Uterus (tissue), 4 donors: ENCODE data around the gene KCTD19. TPM values are rescaled to one million over a fixed set of nuclear protein-coding genes. Genes with fewer than 3 reads are reported as not detected.

Experiments
- DNase-seq, 2 donors: peaks; one replicate each; pipeline ENCODE4 v3.0.0-alpha.2; 2019 to 2020
- H3K27ac ChIP-seq, 2 donors: fragments of 200-600 bp; sonication (generic); 1 replicate in 1 of 2; 2 replicates in 1 of 2; pipeline ENCODE4 v1.5.1; 2016 to 2018
- H3K27me3 ChIP-seq, 2 donors: fragments of 200-600 bp; sonication (generic); one replicate each; pipeline ENCODE4 v1.5.1; 2018 to 2019; ENCODE audit warnings: control low read depth in 1 of 2
- H3K36me3 ChIP-seq, 2 donors: fragments of 200-600 bp; sonication (generic); one replicate each; pipeline ENCODE4 v1.5.1; 2019; ENCODE audit warnings: control low read depth in 1 of 2
- H3K4me1 ChIP-seq, 2 donors: fragments of 200-600 bp; sonication (generic); one replicate each; pipeline ENCODE4 v1.5.1; 2018 to 2019; ENCODE audit warnings: control low read depth in 1 of 2
- H3K4me3 ChIP-seq, 2 donors: fragments of 200-600 bp; sonication (generic); 1 replicate in 1 of 2; 2 replicates in 1 of 2; pipeline ENCODE4 v1.5.1; 2018 to 2019; ENCODE audit warnings: mild to moderate bottlenecking in 1 of 2
- H3K9me3 ChIP-seq, 2 donors: fragments of 200-600 bp; sonication (generic); one replicate each; pipeline ENCODE4 v1.5.1; 2019; ENCODE audit warnings: control low read depth in 1 of 2
- CTCF ChIP-seq, 4 experiments: fragments of 200-600 bp in 2 of 4; fragments of 450-650 bp in 2 of 4; sonication (generic) in 2 of 4; IDR thresholded peaks; one replicate each; pipeline ENCODE4 v1.5.1; 2016 to 2019; ENCODE audit warnings: antibody characterized with exemption in 4 of 4, mild to moderate bottlenecking in 2 of 4, moderate library complexity in 1 of 4
- POLR2A ChIP-seq, 2 donors: fragments of 450-650 bp; IDR thresholded peaks; one replicate each; pipeline ENCODE4 v1.6.1; 2016; ENCODE audit warnings: antibody characterized with exemption in 2 of 2, mild to moderate bottlenecking in 1 of 2, moderate library complexity in 1 of 2
- intact Hi-C: fragments of 100-400 bp; cut with DNase I; formaldehyde crosslinking; loops from one replicate; pipeline ENCODE4 v1.15.1; 2023; ENCODE audit warnings: low total_unique reads
- total RNA-seq, 4 donors: library from RNA; depleted of rRNA in 3 of 4; stranded (reverse); fragments of >200 nt in 3 of 4; gene quantifications; one replicate each; pipeline versions ENCODE4 v1.1.0 to v1.2.4, GENCODE V29; 2014 to 2023
- donor health status: DM: yes; HTN: yes; CAD: no.

The KCTD19 gene
- total RNA-seq, 4 donors from 2014 or later: 0.51 to 1.0 (median 0.55) TPM; not detected in 1

DNA sequence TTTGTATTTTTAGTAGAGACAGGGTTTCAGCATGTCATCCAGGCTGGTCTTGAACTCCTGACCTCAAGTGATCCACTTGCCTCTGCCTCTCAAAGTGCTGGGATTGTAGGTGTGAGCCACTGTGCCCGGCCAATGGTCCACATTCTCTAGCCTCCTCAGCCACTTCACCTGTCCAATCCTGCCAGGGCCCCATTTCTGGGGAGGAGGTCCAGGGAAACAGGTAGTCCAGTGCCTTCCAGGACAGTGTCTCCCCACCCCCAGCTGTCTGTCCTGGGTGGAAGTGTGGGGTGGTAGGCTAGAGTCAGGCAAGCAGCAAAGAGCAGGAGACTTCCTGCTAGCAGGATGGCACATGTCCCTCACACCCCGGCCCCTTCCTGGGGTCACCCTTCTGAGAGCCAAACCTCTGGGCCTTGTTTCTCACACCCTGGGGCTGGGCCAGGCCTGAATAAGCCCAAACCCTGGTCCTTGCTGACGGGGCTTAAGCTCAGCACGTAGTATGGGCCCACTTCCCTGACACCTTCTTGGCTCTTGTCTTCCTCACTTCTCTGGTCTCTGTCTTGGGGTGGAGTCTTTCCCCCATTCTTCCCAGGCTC is 84.3 kb downstream of the KCTD19 start:
- intact Hi-C loops: no loop called here

GRCh38 chr16:67241008-67241900 is 85.3 kb downstream of the KCTD19 start:
- intact Hi-C loops: no loop called here
- H3K4me1 ChIP-seq: peaks cover 0 to 6% of the 10 kb centered on the region in 2 donors
- TF ChIP-seq CTCF (IDR thresholded peaks at IDR 0.05) (no peak), POLR2A (IDR thresholded peaks at IDR 0.05) (no peak)
- peak in 1 of 2 donors; percentile 45 for DNase-seq
- H3K9me3 ChIP-seq: no peaks in the 10 kb centered on the region
- no peaks in the 10 kb centered on the region for H3K36me3 ChIP-seq
- no peak overlapping the region for H3K4me3 ChIP-seq
- H3K27ac ChIP-seq: peak overlapping the region; percentile 45 to 74
- no peaks in the 10 kb centered on the region for H3K27me3 ChIP-seq

More for the DNA sequence above, 84.3 kb downstream of the KCTD19 start:
- peak overlapping the region; percentile 45 to 74 for H3K27ac ChIP-seq
- TF ChIP-seq POLR2A (IDR thresholded peaks at IDR 0.05) (no peak), CTCF (IDR thresholded peaks at IDR 0.05) (no peak)
- no peaks in the 10 kb centered on the region for H3K27me3 ChIP-seq
- no peak for DNase-seq
- no peaks in the 10 kb centered on the region for H3K9me3 ChIP-seq
- peaks cover 0 to 6% of the 10 kb centered on the region in 2 donors for H3K4me1 ChIP-seq
- no peaks in the 10 kb centered on the region for H3K36me3 ChIP-seq
- H3K4me3 ChIP-seq: no peak overlapping the region

- TF ChIP-seq POLR2A (IDR thresholded peaks at IDR 0.05) (no peak), CTCF (IDR thresholded peaks at IDR 0.05) (no peak)
- Histone ChIP-seq H3K4me3 (no peak overlapping the region), H3K27ac (peak overlapping the region; percentile 45 to 74), H3K9me3 (no peaks in the 10 kb centered on the region), H3K4me1 (peaks cover 0 to 6% of the 10 kb centered on the region in 2 donors), H3K27me3 (no peaks in the 10 kb centered on the region), H3K36me3 (no peaks in the 10 kb centered on the region)
- intact Hi-C loops: no loop called here
- no peak for DNase-seq
Observed at GRCh38 chr16:67240506-67240905, 86.0 kb downstream of the KCTD19 start.

Other genes with a start within 250 kb of the KCTD19 start
- gene PHAF1, start 216.8 kb downstream of the KCTD19 start, total RNA-seq: 10 to 100 TPM; 12.3 to 27.1 (median 21.1) TPM
- gene B3GNT9, start 175.7 kb downstream of the KCTD19 start, total RNA-seq: 10 to 100 TPM in 3 of 4 donors, 1 to 10 TPM in 1; 2.4 to 40.1 (median 15.1) TPM
- 10 to 100 TPM in 2 of 4 donors, 1 to 10 TPM in 2; 2.6 to 21.0 (median 10.6) TPM for gene TRADD, start 166.8 kb downstream of the KCTD19 start, total RNA-seq
- 10 to 100 TPM in 2 of 4 donors, 1 to 10 TPM in 1, not detected in 1; 2.6 to 47.4 (median 14.1) TPM for gene FBXL8, start 166.8 kb downstream of the KCTD19 start, total RNA-seq
- 10 to 100 TPM in 3 of 4 donors, not detected in 1; 11.3 to 51.9 (median 42.3) TPM for gene HSF4, start 162.0 kb downstream of the KCTD19 start, total RNA-seq
- gene NOL3, start 156.2 kb downstream of the KCTD19 start, total RNA-seq: 10 to 100 TPM in 2 of 4 donors, 1 to 10 TPM in 2; 3.3 to 29.7 (median 17.0) TPM
- gene MATCAP1, start 142.8 kb downstream of the KCTD19 start, total RNA-seq: 10 to 100 TPM; 10.9 to 35.4 (median 20.5) TPM
- 1 to 10 TPM in 3 of 4 donors, under 1 TPM in 1; 0.29 to 5.1 (median 1.8) TPM for gene EXOC3L1, start 136.6 kb downstream of the KCTD19 start, total RNA-seq
- 100 to 1,000 TPM in 1 of 4 donors, 10 to 100 TPM in 3; 49.2 to 294 (median 77.1) TPM for gene E2F4, start 134.6 kb downstream of the KCTD19 start, total RNA-seq
- gene ELMO3, start 127.6 kb downstream of the KCTD19 start, total RNA-seq: 1 to 10 TPM in 2 of 4 donors, not detected in 2; 1.6 to 5.4 TPM
- gene TMEM208, start 99.6 kb downstream of the KCTD19 start, total RNA-seq: 10 to 100 TPM; 10.2 to 57.9 (median 27.3) TPM
- 10 to 100 TPM in 3 of 4 donors, 1 to 10 TPM in 1; 2.3 to 37.6 (median 11.8) TPM for gene FHOD1, start 79.3 kb downstream of the KCTD19 start, total RNA-seq
- 1 to 10 TPM in 2 of 4 donors, under 1 TPM in 1, not detected in 1; 0.55 to 1.9 (median 1.3) TPM for gene SLC9A5, start 77.8 kb downstream of the KCTD19 start, total RNA-seq
- 10 to 100 TPM in 2 of 4 donors, 1 to 10 TPM in 2; 6.8 to 45.3 (median 17.1) TPM for gene PLEKHG4, start 47.2 kb downstream of the KCTD19 start, total RNA-seq
- 1 to 10 TPM in 1 of 4 donors, under 1 TPM in 1, not detected in 2; 0.46 to 2.8 TPM for gene LRRC36, start 74 bp upstream of the KCTD19 start, total RNA-seq
- gene TPPP3, start 66.8 kb upstream of the KCTD19 start, total RNA-seq: 10 to 100 TPM; 13.4 to 26.6 (median 16.2) TPM
- gene ZDHHC1, start 89.7 kb upstream of the KCTD19 start, total RNA-seq: 10 to 100 TPM; 14.7 to 30.6 (median 25.6) TPM
- 10 to 100 TPM in 2 of 4 donors, 1 to 10 TPM in 2; 1.2 to 82.1 (median 9.7) TPM for gene HSD11B2, start 104.4 kb upstream of the KCTD19 start, total RNA-seq
- gene ATP6V0D1, start 154.4 kb upstream of the KCTD19 start, total RNA-seq: 100 to 1,000 TPM in 2 of 4 donors, 10 to 100 TPM in 2; 67.4 to 243 (median 100) TPM
- gene AGRP, start 156.8 kb upstream of the KCTD19 start, total RNA-seq: not detected
- gene RIPOR1, start 202.1 kb upstream of the KCTD19 start, total RNA-seq: 100 to 1,000 TPM in 1 of 4 donors, 10 to 100 TPM in 3; 48.2 to 137 (median 57.4) TPM
- gene CTCF, start 235.8 kb upstream of the KCTD19 start, total RNA-seq: 10 to 100 TPM; 24.8 to 54.1 (median 43.7) TPM